K562 (cell line): ENCODE data around the gene PTP4A2. TPM values are rescaled to one million over a fixed set of nuclear protein-coding genes. Genes with fewer than 3 reads are reported as not detected.

Source experiments
- ARID3B ChIP-seq: fragments of 250-450 bp; sonication (Bioruptor Pico); IDR thresholded peaks from 2 replicates; pipeline ENCODE4 v1.4.0; 2020; ENCODE audit warnings: borderline replicate concordance
- BACH1 ChIP-seq: fragments of 200-800 bp; sonication (Bioruptor generic); IDR thresholded peaks from 2 replicates; pipeline ENCODE4 v1.6.1; 2016; ENCODE audit warnings: missing genetic modification characterization, missing compliant biosample characterization
- BRCA1 ChIP-seq, 2 experiments: fragments of 450-650 bp in 1 of 2; sonication (generic) in 1 of 2; formaldehyde crosslinking in 1 of 2; IDR thresholded peaks; 2 replicates each; pipeline versions ENCODE4 v1.5.0 to v1.6.1; 2017 to 2020; ENCODE audit warnings: mild to moderate bottlenecking in 1 of 2, missing genetic modification reagents in 1 of 2
- CBX3 ChIP-seq, 2 experiments: IDR thresholded peaks; 1 replicate in 1 of 2; 2 replicates in 1 of 2; pipeline ENCODE4 v1.6.1; 2012; ENCODE audit warnings: inconsistent platforms in 2 of 2, low read length in 2 of 2, borderline replicate concordance in 1 of 2, control low read depth in 1 of 2
- CEBPG ChIP-seq, 3 experiments: fragments of 200-800 bp in 1 of 3; sonication (Bioruptor generic) in 1 of 3; sonication (generic) in 1 of 3; formaldehyde crosslinking in 1 of 3; IDR thresholded peaks in 2 of 3; conservative IDR thresholded peaks in 1 of 3; 2 replicates each; pipeline versions ENCODE4 v1.6.1 to v1.8.0; 2016 to 2022; ENCODE audit warnings: missing compliant biosample characterization in 2 of 3, missing genetic modification characterization in 2 of 3, mild to moderate bottlenecking in 1 of 3, missing genetic modification reagents in 1 of 3
- CTCFL ChIP-seq: IDR thresholded peaks from 2 replicates; pipeline ENCODE4 v1.6.1; 2011; ENCODE audit warnings: borderline replicate concordance, low read depth, mild to moderate bottlenecking, moderate library complexity, low read length; ENCODE audit not compliant: insufficient read depth, poor library complexity, severe bottlenecking
- DACH1 ChIP-seq: fragments of 450-650 bp; IDR thresholded peaks from 2 replicates; pipeline ENCODE4 v1.6.1; 2018; ENCODE audit not compliant: partially characterized antibody
- EP400 ChIP-seq: fragments of 450-650 bp; IDR thresholded peaks from 2 replicates; pipeline ENCODE4 v1.6.1; 2017; ENCODE audit warnings: antibody characterized with exemption, mild to moderate bottlenecking, moderate library complexity
- GABPB1 ChIP-seq: sonication (generic); formaldehyde crosslinking; IDR thresholded peaks from 2 replicates; pipeline ENCODE4 v1.8.0; 2022; ENCODE audit warnings: mild to moderate bottlenecking, missing genetic modification reagents
- LARP7 ChIP-seq: fragments of 450-650 bp; IDR thresholded peaks from 2 replicates; pipeline ENCODE4 v1.6.1; 2016
- MEIS2 ChIP-seq: fragments of 450-650 bp; IDR thresholded peaks from 2 replicates; pipeline ENCODE4 v1.6.1; 2014; ENCODE audit warnings: mild to moderate bottlenecking; ENCODE audit not compliant: partially characterized antibody
- NCOA6 ChIP-seq: fragments of 450-650 bp; IDR thresholded peaks from 2 replicates; pipeline ENCODE4 v1.6.1; 2017; ENCODE audit warnings: mild to moderate bottlenecking
- NFRKB ChIP-seq: fragments of 450-650 bp; IDR thresholded peaks from 2 replicates; pipeline ENCODE4 v1.6.1; 2016; ENCODE audit warnings: low read depth
- NR2C1 ChIP-seq, 2 experiments: fragments of 450-650 bp; IDR thresholded peaks; 2 replicates each; pipeline ENCODE4 v1.6.1; 2017; ENCODE audit warnings: mild to moderate bottlenecking in 2 of 2, antibody characterized with exemption in 1 of 2, inconsistent platforms in 1 of 2, missing compliant biosample characterization in 1 of 2, missing genetic modification characterization in 1 of 2
- PCBP2 ChIP-seq: fragments of 200-400 bp; formaldehyde crosslinking; IDR thresholded peaks from 2 replicates; pipeline ENCODE4 v1.6.1; 2018; ENCODE audit warnings: low read length, low read depth, mild to moderate bottlenecking, moderate library complexity; ENCODE audit not compliant: poor library complexity, severe bottlenecking
- RCOR1 ChIP-seq, 2 experiments: IDR thresholded peaks; 2 replicates each; pipeline ENCODE4 v1.6.1; 2012; ENCODE audit warnings: low read depth in 2 of 2, low read length in 2 of 2, borderline replicate concordance in 1 of 2, improper control_type of control experiment in 1 of 2
- RFX1 ChIP-seq: fragments of 450-650 bp; IDR thresholded peaks from 2 replicates; pipeline ENCODE4 v1.6.1; 2016; ENCODE audit warnings: mild to moderate bottlenecking, moderate library complexity
- SIN3B ChIP-seq: fragments of 450-650 bp; IDR thresholded peaks from 2 replicates; pipeline ENCODE4 v1.6.1; 2017; ENCODE audit warnings: low read depth, mild to moderate bottlenecking, moderate library complexity
- ZNF184 ChIP-seq: sonication (generic); formaldehyde crosslinking; IDR thresholded peaks from 2 replicates; pipeline ENCODE4 v1.5.0; 2020; ENCODE audit warnings: missing genetic modification reagents
- ZNF239 ChIP-seq: fragments of 250-450 bp; sonication (Bioruptor Pico); IDR thresholded peaks from 2 replicates; pipeline ENCODE4 v1.4.0; 2020; ENCODE audit warnings: mild to moderate bottlenecking
- ZNF282 ChIP-seq: sonication (generic); formaldehyde crosslinking; IDR thresholded peaks from 2 replicates; pipeline ENCODE4 v1.8.1; 2023; ENCODE audit warnings: missing genetic modification reagents
- polyA plus RNA-seq, 8 experiments: library from polyadenylated mRNA; depleted of rRNA in 4 of 8; stranded (reverse) in 5 of 8; unstranded in 3 of 8; fragments of >200 nt; fragmentation: Nextera tagmentation in 2 of 8; fragmentation: Illumina TruSeq in 1 of 8; extraction: Ambion mirVana in 2 of 8; extraction: Trizol in 1 of 8; gene quantifications; 2 replicates each; pipeline versions ENCODE4 v1.2.1 to v1.2.3, GENCODE V29; 2011 to 2014; ENCODE audit warnings: inconsistent platforms in 1 of 8, missing spikeins in 1 of 8
- total RNA-seq, 7 experiments: library from RNA; depleted of rRNA in 6 of 7; stranded (reverse); fragments of >200 nt in 6 of 7; fragmentation: Illumina TruSeq in 2 of 7; extraction: Trizol in 2 of 7; gene quantifications; 2 replicates each; pipeline versions ENCODE4 v1.2.1 to v1.2.3, GENCODE V29; 2011 to 2021; ENCODE audit warnings: low replicate concordance in 1 of 7
- TF ChIP-seq, protein P1 (sequence below): sonication (generic); formaldehyde crosslinking; IDR thresholded peaks from 2 replicates; pipeline ENCODE4 v1.8.1; 2023; ENCODE audit warnings: mild to moderate bottlenecking, missing genetic modification reagents

Gene PTP4A2
- total and polyA plus RNA-seq, 9 of the 15 experiments (the other 6 are each of a cell fraction or from before 2014, with no cell fraction given), result 197 to 870 (median 480) TPM

DNA sequence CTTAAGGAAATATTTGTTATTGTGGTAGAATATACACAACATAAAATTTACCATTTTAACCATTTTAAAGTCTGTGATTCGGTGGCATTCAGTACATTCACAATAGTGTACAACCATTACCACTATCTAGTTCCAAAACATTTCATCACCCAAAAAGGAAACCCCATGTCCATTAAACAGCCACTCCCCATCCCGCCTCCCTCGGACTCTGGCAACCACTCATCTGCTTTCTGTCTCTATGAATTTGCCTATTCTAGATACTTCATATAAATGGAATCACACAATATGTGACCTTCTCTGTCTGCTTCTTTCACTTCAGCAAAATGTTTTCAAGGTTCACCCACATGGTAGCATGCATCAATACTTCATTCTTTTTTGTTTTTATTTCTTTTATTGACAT lies 51.3 kb downstream of the PTP4A2 start (continued):
- TF ChIP-seq CEBPG (CRISPR knock-in tag; IDR thresholded peaks at IDR 0.05) (peak; percentile 25; the same call in 1 of the 2 replicates), CEBPG (tag; conservative IDR thresholded peaks at IDR 0.05 in 1 of 2, IDR thresholded peaks at IDR 0.05 in 1 of 2) (peak in 1 of 2 experiments; percentile 87; a peak in 2 of 4 replicates), SIN3B (no peak), RFX1 (0 out of 2 replicates have a peak, but pooled peaks have one; percentile 20), EP400 (peak; percentile 28; the same call in 1 of the 2 replicates), CTCFL (no peak), DACH1 (no peak), PCBP2 (no peak), GABPB1 (no peak), LARP7 (no peak), BACH1 (no peak), ARID3B (CRISPR knock-in tag) (no peak), RCOR1 (IDR thresholded peaks at IDR 0.05; ENCODE audit: borderline replicate concordance in 1 of 2, low read depth in 2 of 2, low read length in 2 of 2) (no peak), CBX3 (IDR thresholded peaks at IDR 0.05; ENCODE audit: borderline replicate concordance in 1 of 2, low read length in 2 of 2) (no peak), ZNF282 (CRISPR knock-in tag) (no peak), NCOA6 (no peak), BRCA1 (IDR thresholded peaks at IDR 0.05) (no peak), BRCA1 (CRISPR knock-in tag; IDR thresholded peaks at IDR 0.05) (no peak), ZNF239 (CRISPR knock-in tag) (no peak), MEIS2 (no peak), NFRKB (0 out of 2 replicates have a peak, but pooled peaks have one; percentile 23), ZNF184 (CRISPR knock-in tag) (no peak), NR2C1 (IDR thresholded peaks at IDR 0.05) (no peak), NR2C1 (tag; IDR thresholded peaks at IDR 0.05) (no peak)
- TF ChIP-seq, protein P1, sequence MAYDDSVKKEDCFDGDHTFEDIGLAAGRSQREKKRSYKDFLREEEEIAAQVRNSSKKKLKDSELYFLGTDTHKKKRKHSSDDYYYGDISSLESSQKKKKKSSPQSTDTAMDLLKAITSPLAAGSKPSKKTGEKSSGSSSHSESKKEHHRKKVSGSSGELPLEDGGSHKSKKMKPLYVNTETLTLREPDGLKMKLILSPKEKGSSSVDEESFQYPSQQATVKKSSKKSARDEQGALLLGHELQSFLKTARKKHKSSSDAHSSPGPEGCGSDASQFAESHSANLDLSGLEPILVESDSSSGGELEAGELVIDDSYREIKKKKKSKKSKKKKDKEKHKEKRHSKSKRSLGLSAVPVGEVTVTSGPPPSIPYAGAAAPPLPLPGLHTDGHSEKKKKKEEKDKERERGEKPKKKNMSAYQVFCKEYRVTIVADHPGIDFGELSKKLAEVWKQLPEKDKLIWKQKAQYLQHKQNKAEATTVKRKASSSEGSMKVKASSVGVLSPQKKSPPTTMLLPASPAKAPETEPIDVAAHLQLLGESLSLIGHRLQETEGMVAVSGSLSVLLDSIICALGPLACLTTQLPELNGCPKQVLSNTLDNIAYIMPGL (CRISPR knock-in tag), result no peak
